ENCODE measurements around the gene MAPRE3.
A peak's percentile ranks its signal among the peaks of the same experiment; 100 is the strongest.

MAPRE3 gene

DNA sequence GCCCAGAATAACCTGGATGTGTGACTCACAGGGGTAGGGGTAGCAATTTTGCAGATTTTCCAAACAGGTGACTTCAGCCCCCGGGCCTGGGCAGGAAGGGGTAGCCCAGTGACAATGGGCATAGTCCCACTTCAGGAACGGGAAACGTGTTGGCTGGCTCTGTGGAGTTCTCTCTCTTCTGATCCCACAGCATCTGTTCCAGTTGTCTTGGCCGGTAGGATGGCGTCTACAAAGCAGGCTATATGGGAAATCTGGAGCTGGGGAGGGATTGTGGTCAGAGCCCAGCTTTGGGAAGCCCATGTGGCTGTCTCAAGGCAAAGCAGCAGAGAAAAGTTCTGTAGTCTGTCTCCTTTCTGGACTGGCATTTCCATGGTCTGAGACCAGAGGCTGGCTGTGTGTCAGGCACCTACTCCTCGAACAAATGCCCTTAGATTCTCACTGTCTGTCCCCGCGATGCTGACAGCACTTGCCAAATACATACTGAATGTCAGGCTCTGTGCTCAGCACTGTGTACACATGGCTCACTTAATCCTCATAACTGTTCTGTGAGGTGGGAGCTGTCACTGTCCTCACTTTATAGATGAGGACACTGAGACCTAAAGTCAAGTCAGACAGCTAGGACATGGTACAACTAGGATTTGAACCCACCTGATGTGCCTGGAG is 44.5 kb downstream of the MAPRE3 start:
- no peak for DNase-seq (ENCODE audit: low spot score)

DNA sequence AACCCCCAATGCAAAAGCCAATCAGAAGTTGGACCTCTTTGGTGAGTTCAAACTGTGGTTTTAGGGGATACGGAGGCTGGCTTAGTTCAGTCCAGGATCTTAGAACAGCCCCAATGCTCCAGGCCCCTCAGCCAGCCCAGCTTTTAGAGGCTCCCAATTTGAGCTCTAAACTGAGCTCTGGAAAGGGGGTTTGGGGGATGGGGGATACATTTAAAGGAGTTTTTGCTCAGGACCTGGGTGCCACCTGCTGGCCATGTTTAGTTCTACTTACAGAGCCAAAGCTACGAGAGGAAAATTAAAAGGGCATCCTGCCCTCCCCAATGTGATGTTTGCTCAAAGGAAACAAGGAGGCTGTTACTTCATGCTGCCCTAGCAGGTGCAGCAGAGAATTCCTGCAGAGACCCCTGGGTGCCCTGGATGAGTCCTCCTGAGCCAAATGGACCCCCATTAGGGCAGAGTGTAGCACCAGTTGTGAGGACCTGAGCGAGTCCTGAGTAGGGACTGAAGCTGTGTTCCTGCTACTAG is 46.4 kb downstream of the MAPRE3 start:
- DNase-seq (ENCODE audit: low spot score), result peak; percentile 61

DNA sequence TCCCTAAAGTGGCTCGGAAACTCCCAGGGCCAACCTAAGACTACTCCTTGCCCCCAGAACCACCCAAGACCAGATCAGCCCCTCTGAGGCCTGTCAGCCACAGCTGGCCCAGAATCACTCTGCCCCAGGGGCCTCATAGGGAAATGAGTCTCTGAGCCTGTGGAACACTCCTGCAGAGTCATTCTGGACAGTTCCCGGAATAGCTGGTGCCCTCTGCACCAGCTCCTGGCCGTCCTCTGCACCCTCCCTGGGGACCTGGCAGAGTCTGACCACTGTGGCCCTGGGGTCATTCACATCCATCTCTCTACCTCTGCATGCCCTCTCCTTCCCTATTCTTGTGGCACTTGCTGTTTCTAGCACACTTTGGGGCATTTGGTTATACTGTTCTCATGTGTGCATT is 47.7 kb downstream of the MAPRE3 start:
- DNase-seq (ENCODE audit: low spot score), result no peak

DNA sequence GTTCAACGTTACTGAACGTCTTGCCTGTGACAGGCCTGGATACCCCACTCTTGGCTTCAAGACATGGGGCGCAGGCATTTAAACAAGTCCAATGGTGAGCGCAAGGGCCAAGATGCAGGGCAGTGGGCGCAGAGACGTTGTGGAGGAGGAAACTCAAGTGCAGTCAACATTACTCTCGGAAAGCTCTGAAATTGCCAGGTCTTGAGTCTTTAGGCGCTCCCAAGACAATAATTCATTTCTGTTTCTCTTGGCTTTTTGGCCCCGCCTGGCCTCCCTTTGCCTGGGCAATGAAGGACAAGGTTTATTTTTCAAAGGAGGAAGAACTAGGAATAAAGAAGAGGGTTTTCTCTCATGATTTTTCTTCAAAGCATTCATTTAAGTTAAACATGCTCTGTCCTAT is 49.0 kb downstream of the MAPRE3 start:
- no peak for DNase-seq (ENCODE audit: low spot score)

DNA sequence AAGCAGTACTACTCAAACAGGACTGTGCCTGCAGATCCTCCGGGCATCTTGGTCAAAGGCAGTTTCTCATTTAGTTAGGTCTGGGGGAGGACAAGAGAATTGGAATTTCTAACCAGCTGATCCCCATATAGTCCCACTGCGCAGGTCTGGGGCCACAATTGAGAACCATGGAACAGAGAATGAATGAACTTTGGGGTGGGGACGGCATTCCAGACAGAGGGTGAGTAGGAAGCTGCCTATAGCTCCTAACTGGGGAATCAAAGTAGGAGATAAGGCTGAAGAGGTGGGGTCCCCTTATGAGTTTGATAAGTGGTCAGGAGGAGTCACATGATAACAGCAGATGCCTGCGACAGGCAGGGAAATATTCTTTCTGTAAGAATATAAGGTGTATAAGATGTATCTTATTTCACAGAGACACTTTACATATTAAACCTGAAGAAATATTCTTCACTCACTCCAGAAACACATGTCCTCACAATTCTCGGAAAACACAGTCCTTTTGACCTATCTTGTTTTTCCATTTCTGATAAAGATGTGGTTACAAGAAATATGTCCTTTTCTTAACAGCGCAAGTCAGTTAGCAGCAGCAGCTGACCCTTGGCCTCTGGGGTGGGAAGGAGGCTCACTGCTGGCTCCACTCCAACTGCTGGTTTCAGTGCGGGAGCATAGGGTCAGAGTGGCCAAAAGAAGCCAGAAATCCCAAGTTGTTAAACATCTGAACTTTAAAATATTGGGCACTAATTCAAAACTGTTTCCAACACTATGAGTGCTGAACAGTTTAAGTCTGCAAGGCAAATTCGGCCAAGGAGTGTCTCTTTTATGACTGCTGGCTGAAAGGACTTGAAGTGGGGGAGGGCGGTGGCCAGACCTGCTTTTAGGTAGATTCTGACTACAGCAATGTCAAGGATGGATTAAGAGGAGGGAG is 49.8 kb downstream of the MAPRE3 start:
- DNase-seq (ENCODE audit: low spot score), result no peak

DNA sequence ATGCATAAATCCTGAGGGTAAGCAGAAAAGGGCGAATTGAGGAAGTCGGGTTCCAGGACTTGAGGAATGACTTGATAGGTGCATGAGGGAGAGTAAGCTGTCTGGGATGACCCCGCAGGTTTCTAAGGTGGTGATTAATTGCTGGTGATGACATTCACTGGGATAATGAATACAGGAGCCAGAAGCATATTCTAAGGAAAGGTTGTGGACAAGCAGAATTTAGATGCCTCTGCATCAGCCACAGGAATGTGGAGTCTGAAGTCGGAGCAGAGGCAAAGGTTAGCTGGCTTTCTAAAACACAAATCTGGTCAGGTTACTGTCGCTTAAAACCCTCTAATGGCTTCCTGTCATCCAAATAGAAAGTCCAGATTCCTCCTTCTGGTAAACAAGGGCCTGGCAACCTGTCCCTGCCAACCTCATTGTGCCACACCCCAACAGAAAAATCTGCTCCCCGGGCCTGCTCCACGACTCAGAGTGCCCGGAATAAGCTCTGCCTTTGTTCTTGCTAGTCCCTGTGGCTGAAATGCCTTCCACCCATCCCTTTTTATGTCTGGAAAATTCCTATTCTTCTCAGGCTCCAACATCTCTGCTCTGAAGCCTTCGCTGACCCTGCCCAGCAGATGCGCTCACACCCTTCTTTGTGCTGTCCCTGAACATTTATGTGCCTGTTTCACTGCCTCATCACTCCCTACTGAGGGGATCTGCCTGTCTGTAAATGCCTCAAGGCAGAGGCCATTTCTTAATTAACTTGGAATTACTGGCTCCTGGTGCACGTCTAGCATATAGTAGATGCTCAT is 51.0 kb downstream of the MAPRE3 start:
- no peak for DNase-seq (ENCODE audit: low spot score)

DNA sequence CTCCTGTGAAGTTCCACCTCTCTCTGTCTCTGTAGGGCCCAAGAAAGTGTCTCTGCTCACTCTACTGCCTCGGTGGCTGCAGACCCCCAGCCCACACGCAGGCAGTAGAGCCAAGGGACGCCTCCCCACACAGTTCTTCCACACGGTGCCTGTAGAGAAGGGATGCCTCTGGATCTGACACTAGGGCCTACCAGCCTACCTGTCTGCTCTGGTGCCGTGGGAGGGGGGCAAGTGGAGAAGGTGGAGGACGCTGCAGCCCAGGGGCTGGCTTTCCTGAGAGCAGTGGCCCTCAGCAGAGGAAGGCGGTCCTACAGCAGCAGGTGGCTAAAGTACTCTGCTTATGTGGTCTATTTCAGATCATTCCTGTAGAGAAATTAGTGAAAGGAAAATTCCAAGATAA is 53.3 kb downstream of the MAPRE3 start:
- DNase-seq (ENCODE audit: low spot score), result no peak

DNA sequence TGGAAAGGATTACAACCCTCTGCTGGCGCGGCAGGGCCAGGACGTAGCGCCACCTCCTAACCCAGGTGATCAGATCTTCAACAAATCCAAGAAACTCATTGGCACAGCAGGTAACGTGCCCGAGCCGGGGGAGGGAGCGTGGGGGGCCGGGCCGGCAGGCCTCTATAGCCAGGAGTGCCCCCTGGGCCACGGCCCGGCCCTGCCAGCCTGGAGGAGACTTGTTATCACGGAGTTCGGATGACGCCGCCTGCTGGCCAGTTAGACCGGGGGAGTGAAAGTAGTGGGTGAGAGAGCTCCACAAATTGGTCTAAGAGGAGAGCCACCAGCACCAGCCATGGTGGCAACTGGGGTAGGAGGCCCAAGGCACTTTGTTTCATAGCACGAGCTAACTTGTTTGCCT is 53.8 kb downstream of the MAPRE3 start:
- peak; percentile 67 for DNase-seq (ENCODE audit: low spot score)

DNA sequence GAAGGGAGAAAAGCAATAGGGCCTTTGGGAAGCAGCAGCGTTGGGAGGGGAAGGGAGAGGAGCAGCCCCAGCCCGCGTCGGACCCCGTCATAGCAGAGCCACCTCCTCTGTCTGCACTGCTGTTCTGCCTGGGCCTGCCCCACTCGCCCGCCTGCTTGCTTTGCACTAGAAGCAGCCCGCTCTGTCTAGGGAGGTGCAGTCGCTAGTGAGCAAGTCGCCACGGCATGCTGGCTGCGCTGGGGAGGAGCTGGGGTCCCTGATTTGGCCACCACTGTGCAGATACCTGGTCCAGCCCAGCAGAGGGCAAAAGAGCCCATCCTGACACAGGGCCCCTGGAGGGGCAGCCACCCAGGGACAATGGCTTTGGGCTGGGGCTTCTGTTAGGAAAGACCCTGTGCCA is 54.4 kb downstream of the MAPRE3 start:
- no peak for DNase-seq (ENCODE audit: low spot score)

DNA sequence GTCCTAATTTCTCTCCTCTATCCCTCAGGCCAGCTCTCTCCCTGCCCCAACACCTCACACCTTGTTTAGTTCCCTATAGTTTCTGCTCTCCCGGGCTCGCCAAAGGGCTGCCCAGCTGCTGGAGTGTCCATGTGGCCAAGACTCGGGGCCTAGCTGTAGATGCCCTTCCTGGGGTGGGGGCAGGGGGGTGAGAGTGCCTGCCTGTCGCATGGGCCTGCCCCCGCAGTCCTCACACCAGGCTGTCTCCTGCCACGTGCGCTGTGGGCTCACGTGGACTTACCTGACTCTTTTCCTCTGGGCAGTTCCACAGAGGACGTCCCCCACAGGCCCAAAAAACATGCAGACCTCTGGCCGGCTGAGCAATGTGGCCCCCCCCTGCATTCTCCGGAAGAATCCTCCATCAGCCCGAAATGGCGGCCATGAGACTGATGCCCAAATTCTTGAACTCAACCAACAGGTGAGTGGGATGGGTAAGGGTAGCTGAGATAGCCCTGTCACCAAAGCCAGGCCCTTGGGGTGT is 54.9 kb downstream of the MAPRE3 start:
- DNase-seq (ENCODE audit: low spot score), result no peak

DNA sequence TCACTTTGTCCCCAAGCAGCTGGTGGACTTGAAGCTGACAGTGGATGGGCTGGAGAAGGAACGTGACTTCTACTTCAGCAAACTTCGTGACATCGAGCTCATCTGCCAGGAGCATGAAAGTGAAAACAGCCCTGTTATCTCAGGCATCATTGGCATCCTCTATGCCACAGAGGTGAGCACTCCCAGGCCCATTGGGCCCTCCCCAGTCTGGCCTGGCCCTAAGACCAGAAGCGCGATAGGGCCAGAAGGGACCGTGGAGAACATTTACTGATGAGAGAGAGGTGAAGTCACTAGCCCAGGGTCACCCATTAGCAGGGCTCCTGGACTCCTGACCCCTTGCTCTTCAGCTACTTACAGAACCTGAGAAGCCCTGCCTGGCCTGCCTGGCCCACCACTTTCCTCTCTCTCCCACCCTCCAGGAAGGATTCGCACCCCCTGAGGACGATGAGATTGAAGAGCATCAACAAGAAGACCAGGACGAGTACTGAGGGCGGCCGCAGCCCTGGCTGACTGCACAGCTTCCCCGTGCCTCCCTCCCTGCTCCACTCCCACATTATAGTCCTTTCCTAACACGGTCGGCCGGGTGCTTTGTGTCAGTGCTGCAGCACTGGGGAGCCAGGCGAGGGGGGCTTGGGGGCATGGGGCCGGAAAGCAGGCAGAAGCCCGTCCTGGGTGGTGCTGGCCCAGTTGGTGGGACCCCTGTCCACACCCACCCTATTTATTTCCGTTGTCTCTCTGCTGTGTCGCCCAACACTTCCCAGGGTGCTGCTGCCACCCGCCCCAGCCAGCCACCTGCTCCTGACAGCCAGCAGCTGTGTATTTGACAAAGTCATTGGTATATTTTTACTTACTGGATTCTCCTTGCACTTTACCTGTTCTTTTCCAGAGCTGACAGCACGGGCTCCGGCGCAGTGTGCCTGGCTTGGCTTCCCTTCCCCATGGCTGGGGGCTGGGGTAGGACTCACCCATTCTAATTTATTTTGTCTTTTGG is 55.7 kb downstream of the MAPRE3 start:
- DNase-seq (ENCODE audit: low spot score), result no peak

DNA sequence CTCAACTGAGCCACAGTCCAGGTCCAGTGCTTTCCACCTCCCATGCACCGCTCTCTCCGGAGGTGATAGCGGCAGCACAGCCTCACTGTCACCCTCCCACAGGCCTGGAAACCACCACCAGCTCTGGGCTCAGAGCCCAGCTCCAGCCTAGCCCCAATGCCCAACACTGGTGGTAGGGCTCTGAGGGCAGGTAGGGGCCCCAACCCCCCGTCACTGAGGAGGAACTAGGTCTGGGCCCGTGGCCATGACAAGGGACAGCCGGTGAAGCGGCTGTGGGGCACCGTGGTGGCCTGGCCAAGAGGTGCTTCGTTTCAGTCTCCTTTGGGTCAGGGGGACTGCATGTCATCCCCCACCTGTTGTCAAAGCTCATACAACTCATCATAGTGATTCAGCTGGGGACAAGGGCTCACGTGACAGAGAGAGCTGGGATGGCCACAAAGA is 56.8 kb downstream of the MAPRE3 start:
- DNase-seq (ENCODE audit: low spot score), result no peak

DNA sequence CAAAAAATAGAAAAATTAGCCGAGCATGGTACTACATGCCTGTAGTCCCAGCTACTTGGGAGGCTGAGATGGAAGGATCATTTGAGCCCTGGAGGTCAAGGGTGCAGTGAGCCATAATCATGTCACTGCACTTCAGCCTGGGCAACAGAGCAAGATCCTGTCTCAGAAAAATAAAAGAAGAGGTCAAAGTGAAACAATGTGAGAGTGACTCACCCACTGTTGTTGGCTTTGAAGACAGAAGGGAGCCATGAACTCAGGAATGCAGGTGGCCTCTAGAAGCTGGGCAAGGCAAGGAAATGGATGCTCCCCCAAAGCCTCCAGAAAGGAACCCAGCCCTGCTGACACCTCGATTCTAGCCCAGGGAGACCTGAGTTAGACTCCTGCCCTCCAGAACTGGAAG is 58.6 kb downstream of the MAPRE3 start:
- no peak for DNase-seq (ENCODE audit: low spot score)

DNA sequence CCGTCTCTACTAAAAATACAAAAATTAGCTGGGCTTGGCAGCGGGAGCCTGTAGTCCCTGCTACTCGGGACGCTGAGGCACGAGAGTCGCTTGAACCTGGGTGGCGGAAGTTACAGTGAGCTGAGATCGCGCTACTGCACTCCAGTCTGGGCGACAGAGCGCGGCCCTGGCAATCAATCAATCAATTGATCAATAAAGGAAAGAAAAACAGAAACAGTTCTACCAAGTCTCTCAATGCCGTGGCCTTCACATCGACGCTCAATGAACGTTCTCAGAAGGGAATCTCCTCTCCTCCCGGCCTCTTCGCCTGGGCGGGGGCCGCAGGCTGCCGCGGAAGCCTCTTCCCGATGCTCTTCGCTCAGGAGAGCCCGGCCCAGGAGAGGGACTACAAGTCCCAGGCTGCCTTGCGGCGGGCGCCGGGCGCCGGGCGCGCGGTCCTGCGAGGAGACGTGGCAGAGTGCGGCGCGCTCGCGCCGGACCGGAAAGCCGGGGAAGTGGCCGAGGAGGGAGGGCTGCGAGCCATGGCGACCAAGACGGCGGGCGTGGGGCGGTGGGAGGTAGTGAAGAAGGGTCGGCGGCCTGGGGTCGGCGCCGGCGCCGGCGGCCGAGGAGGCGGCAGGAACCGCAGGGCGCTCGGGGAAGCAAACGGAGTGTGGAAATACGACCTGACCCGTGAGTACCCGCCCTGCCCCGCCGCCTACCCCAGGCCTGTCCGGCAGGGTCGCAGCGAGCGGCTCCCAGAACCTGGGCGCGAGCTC is 62.2 kb downstream of the MAPRE3 start, which contains the start of gene TMEM214:
TSS of gene TMEM214 (plus strand) at position 471 of the 758 bp plus-strand sequence. CDS start at position 522, 51 bp downstream.
- DNase-seq (ENCODE audit: low spot score), result peak; percentile 91

DNA sequence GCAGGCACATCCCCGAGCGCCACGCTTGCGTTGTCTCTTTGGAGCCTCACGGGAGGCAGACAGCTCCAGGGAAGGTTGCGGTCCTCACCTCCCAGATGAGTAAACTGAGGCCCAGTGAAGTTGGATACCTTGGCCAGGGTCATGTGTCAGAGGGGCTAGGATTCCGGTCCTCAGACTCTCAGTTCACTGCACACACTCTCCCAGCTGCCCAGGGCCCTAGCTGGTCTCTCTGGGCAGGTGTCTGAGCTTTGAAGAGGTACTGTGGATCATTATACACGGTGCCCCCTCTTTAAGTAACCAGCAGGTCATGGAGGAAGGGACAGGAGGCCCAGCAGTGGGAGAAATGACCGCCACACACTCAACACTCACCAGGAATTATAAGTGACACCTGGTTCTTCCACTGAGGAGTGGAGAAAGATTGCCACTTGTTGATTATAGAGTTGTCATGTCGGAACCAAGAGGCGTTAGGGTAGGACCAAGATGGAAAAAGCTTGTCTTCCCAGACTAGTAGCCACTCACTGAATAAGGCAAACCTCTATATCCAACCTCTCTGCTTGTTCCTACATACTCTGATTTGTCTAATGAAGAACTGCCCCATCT is 62.9 kb downstream of the MAPRE3 start:
- no peak for DNase-seq (ENCODE audit: low spot score)

DNA sequence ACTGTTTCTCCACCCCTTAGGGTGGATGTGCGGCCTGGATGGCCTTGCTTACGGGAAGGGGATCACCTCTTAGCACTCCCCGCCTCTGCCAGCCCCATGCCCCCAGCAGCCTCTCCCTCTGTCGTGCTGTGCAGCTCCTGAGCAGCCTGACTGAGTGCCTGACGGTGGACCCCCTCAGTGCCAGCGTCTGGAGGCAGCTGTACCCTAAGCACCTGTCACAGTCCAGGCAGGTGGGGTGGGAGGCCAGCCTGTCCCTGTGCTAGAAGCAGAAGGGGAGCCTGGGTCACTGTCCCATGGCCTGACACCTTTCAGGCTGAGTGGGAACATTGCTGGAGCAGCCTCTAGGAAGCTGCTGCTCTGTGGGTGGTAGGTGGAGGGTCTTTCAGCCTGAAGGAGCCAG is 67.6 kb downstream of the MAPRE3 start:
- DNase-seq (ENCODE audit: low spot score), result no peak

DNA sequence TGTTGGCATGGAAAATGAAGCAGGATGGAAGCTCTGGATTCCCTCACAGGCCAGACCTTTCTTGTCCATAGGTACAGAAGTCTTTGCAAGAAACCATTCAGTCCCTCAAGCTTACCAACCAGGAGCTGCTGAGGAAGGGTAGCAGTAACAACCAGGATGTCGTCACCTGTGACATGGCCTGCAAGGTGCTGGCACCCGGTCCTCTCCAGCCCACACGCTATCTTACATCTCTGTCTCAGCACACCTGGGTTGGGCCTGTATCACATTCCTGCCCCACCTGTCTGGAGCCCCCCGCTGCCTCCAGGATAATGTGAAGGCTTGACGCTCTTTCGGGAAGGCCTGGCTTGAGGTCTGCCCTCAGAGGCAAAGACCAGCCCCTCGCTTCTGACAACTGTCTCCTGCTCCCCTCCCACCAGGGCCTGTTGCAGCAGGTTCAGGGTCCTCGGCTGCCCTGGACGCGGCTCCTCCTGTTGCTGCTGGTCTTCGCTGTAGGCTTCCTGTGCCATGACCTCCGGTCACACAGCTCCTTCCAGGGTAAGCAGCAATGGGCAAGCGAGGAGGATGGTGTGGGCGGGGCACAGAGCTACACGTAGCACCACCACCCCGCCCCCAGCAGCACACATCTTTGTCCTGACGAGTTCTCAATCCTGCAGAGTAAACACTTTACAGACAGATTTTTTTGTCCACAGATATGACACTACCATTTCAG is 68.3 kb downstream of the MAPRE3 start:
- no peak for DNase-seq (ENCODE audit: low spot score)

DNA sequence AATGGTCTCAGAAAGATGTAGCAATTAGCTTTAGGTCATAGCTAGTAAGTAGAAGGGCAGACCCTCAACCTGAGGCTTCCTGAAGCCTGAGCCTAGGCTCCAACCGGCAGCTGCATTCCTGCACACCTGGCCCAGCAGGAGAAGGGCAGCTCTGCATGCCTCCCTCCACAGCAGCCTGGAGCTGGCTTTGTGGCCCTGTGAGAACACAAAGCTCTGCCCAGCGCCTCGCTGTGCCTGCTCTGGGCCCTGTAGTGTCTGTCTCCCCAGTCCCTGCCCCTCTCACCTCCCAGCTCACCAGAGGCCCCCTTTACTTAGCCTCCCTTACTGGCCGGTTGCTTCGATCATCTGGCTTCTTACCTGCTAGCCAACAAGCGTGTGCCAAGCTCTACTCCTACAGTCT is 69.0 kb downstream of the MAPRE3 start:
- DNase-seq (ENCODE audit: low spot score), result no peak

DNA sequence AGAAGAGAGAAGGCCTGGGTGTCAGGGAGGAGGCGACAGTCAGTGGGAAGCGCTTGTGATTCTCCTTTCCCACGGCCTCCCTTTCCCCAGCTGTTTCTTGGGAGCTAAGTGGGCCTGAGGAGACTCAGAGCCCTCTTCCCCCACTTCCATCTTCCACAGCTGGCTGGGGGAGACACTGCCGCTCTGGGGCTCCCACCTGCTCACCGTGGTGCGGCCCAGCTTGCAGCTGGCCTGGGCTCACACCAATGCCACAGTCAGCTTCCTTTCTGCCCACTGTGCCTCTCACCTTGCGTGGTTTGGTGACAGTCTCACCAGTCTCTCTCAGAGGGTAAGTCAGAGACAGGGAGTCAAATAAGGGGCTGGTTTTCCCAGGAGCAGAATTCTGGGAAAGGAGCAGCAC is 69.4 kb downstream of the MAPRE3 start:
- DNase-seq (ENCODE audit: low spot score), result no peak

Data from ecto neural progenitor cell (in vitro differentiated cells).